K562 (cell line): ENCODE data around the gene RAB3C. TPM values are rescaled to one million over a fixed set of nuclear protein-coding genes. Genes with fewer than 3 reads are reported as not detected.

Experiments used
- CHD1 ChIP-seq: fragments of 200-600 bp; sonication (generic); IDR thresholded peaks from one replicate; pipeline ENCODE4 v1.6.1; 2012; ENCODE audit warnings: mild to moderate bottlenecking, moderate library complexity, low read length, inconsistent platforms
- IRF1 ChIP-seq: sonication (generic); formaldehyde crosslinking; IDR thresholded peaks from 2 replicates; pipeline ENCODE4 v1.8.0; 2022; ENCODE audit warnings: missing genetic modification reagents, mild to moderate bottlenecking, borderline replicate concordance
- SRF ChIP-seq, 2 experiments: fragments of 250-450, 450-650 bp in 1 of 2; sonication (Bioruptor Pico) in 1 of 2; sonication (generic) in 1 of 2; formaldehyde crosslinking; IDR thresholded peaks; 2 replicates each; pipeline versions ENCODE4 v1.5.0 to v1.5.1; 2020 to 2022; ENCODE audit warnings: mild to moderate bottlenecking in 1 of 2, missing genetic modification reagents in 1 of 2
- ZBTB9 ChIP-seq: fragments of 450-650 bp; formaldehyde crosslinking; IDR thresholded peaks from 2 replicates; pipeline ENCODE4 v1.4.0; 2020; ENCODE audit warnings: mild to moderate bottlenecking, moderate library complexity
- ZSCAN32 ChIP-seq: fragments of 450-650 bp; formaldehyde crosslinking; IDR thresholded peaks from 2 replicates; pipeline ENCODE4 v1.4.0; 2020; ENCODE audit warnings: mild to moderate bottlenecking, moderate library complexity
- polyA plus RNA-seq, 8 experiments: library from polyadenylated mRNA; depleted of rRNA in 4 of 8; stranded (reverse) in 5 of 8; unstranded in 3 of 8; fragments of >200 nt; fragmentation: Nextera tagmentation in 2 of 8; fragmentation: Illumina TruSeq in 1 of 8; extraction: Ambion mirVana in 2 of 8; extraction: Trizol in 1 of 8; gene quantifications; 2 replicates each; pipeline versions ENCODE4 v1.2.1 to v1.2.3, GENCODE V29; 2011 to 2014; ENCODE audit warnings: inconsistent platforms in 1 of 8, missing spikeins in 1 of 8
- total RNA-seq, 7 experiments: library from RNA; depleted of rRNA in 6 of 7; stranded (reverse); fragments of >200 nt in 6 of 7; fragmentation: Illumina TruSeq in 2 of 7; extraction: Trizol in 2 of 7; gene quantifications; 2 replicates each; pipeline versions ENCODE4 v1.2.1 to v1.2.3, GENCODE V29; 2011 to 2021; ENCODE audit warnings: low replicate concordance in 1 of 7
- TF ChIP-seq, protein P1 (sequence below): fragments of 200-600 bp; sonication (generic); IDR thresholded peaks from one replicate; pipeline ENCODE4 v1.6.1; 2012; ENCODE audit warnings: mild to moderate bottlenecking, low read depth, low read length, inconsistent platforms

The RAB3C gene
- total and polyA plus RNA-seq, 9 of the 15 experiments (the other 6 are each of a cell fraction or from before 2014, with no cell fraction given): not detected

DNA sequence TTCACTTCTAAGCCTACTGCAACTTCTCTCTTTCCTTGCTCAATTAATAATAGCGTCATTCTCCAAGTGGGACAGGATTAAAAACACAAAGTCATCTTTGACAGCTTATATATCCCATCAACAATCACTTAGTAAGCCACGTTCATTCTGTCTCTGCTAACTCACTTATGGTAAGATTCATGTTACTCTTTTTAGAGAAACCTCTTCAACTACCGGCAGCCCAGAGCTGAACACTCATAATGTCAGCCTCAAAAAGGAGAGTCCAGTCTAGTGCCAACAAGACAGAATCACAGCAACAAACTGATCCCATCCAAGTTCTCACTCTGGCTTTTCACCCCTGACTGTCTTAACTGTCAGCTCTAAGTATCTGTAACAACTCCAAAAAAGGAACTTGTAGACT lies 196.0 kb downstream of the RAB3C start (continued):
- TF ChIP-seq ZBTB9 (CRISPR knock-in tag) (no peak), ZSCAN32 (CRISPR knock-in tag) (no peak), IRF1 (CRISPR knock-in tag) (no peak), CHD1 (no peak), SRF (CRISPR knock-in tag; IDR thresholded peaks at IDR 0.05) (no peak)
- TF ChIP-seq, protein P1, sequence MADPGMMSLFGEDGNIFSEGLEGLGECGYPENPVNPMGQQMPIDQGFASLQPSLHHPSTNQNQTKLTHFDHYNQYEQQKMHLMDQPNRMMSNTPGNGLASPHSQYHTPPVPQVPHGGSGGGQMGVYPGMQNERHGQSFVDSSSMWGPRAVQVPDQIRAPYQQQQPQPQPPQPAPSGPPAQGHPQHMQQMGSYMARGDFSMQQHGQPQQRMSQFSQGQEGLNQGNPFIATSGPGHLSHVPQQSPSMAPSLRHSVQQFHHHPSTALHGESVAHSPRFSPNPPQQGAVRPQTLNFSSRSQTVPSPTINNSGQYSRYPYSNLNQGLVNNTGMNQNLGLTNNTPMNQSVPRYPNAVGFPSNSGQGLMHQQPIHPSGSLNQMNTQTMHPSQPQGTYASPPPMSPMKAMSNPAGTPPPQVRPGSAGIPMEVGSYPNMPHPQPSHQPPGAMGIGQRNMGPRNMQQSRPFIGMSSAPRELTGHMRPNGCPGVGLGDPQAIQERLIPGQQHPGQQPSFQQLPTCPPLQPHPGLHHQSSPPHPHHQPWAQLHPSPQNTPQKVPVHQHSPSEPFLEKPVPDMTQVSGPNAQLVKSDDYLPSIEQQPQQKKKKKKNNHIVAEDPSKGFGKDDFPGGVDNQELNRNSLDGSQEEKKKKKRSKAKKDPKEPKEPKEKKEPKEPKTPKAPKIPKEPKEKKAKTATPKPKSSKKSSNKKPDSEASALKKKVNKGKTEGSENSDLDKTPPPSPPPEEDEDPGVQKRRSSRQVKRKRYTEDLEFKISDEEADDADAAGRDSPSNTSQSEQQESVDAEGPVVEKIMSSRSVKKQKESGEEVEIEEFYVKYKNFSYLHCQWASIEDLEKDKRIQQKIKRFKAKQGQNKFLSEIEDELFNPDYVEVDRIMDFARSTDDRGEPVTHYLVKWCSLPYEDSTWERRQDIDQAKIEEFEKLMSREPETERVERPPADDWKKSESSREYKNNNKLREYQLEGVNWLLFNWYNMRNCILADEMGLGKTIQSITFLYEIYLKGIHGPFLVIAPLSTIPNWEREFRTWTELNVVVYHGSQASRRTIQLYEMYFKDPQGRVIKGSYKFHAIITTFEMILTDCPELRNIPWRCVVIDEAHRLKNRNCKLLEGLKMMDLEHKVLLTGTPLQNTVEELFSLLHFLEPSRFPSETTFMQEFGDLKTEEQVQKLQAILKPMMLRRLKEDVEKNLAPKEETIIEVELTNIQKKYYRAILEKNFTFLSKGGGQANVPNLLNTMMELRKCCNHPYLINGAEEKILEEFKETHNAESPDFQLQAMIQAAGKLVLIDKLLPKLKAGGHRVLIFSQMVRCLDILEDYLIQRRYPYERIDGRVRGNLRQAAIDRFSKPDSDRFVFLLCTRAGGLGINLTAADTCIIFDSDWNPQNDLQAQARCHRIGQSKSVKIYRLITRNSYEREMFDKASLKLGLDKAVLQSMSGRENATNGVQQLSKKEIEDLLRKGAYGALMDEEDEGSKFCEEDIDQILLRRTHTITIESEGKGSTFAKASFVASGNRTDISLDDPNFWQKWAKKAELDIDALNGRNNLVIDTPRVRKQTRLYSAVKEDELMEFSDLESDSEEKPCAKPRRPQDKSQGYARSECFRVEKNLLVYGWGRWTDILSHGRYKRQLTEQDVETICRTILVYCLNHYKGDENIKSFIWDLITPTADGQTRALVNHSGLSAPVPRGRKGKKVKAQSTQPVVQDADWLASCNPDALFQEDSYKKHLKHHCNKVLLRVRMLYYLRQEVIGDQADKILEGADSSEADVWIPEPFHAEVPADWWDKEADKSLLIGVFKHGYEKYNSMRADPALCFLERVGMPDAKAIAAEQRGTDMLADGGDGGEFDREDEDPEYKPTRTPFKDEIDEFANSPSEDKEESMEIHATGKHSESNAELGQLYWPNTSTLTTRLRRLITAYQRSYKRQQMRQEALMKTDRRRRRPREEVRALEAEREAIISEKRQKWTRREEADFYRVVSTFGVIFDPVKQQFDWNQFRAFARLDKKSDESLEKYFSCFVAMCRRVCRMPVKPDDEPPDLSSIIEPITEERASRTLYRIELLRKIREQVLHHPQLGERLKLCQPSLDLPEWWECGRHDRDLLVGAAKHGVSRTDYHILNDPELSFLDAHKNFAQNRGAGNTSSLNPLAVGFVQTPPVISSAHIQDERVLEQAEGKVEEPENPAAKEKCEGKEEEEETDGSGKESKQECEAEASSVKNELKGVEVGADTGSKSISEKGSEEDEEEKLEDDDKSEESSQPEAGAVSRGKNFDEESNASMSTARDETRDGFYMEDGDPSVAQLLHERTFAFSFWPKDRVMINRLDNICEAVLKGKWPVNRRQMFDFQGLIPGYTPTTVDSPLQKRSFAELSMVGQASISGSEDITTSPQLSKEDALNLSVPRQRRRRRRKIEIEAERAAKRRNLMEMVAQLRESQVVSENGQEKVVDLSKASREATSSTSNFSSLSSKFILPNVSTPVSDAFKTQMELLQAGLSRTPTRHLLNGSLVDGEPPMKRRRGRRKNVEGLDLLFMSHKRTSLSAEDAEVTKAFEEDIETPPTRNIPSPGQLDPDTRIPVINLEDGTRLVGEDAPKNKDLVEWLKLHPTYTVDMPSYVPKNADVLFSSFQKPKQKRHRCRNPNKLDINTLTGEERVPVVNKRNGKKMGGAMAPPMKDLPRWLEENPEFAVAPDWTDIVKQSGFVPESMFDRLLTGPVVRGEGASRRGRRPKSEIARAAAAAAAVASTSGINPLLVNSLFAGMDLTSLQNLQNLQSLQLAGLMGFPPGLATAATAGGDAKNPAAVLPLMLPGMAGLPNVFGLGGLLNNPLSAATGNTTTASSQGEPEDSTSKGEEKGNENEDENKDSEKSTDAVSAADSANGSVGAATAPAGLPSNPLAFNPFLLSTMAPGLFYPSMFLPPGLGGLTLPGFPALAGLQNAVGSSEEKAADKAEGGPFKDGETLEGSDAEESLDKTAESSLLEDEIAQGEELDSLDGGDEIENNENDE: no peak
